Esophagus muscularis mucosa (tissue), 4 donors: ENCODE measurements around the gene AZGP1. TPM values are rescaled to one million over a fixed set of nuclear protein-coding genes. Genes with fewer than 3 reads are reported as not detected.

Experiments
- DNase-seq: peaks from one replicate; pipeline ENCODE4 v3.0.0-alpha.2; 2017; ENCODE audit errors: extremely low spot score
- H3K27ac ChIP-seq, 4 donors: fragments of 200-600 bp; sonication (generic); replicated peaks in 1 of 4; 1 replicate in 3 of 4; 2 replicates in 1 of 4; pipeline ENCODE4 v1.5.1; 2016 to 2019; ENCODE audit warnings: mild to moderate bottlenecking in 1 of 4
- H3K27me3 ChIP-seq, 4 donors: fragments of 200-600 bp; sonication (generic); one replicate each; pipeline versions ENCODE4 v1.5.1 to v1.6.0; 2016 to 2019
- H3K36me3 ChIP-seq, 4 donors: fragments of 200-600 bp; sonication (generic); one replicate each; pipeline ENCODE4 v1.5.1; 2016 to 2019
- H3K4me1 ChIP-seq, 4 donors: fragments of 200-600 bp; sonication (generic); one replicate each; pipeline ENCODE4 v1.5.1; 2016 to 2019
- H3K4me3 ChIP-seq, 4 donors: fragments of 200-600 bp; sonication (generic); 1 replicate in 2 of 4; 2 replicates in 2 of 4; pipeline ENCODE4 v1.5.1; 2016 to 2019; ENCODE audit warnings: mild to moderate bottlenecking in 4 of 4, moderate library complexity in 1 of 4
- H3K9me3 ChIP-seq, 4 donors: fragments of 200-600 bp; sonication (generic); 1 replicate in 3 of 4; 2 replicates in 1 of 4; pipeline ENCODE4 v1.5.1; 2016 to 2019
- CTCF ChIP-seq, 3 experiments: fragments of 200-600 bp in 2 of 3; fragments of 450-650 bp in 1 of 3; sonication (generic) in 2 of 3; IDR thresholded peaks; one replicate each; pipeline ENCODE4 v1.5.1; 2017 to 2019; ENCODE audit warnings: antibody characterized with exemption in 3 of 3, mild to moderate bottlenecking in 2 of 3, moderate library complexity in 1 of 3
- EP300 ChIP-seq: sonication (generic); formaldehyde crosslinking; IDR thresholded peaks from one replicate; pipeline ENCODE4 v1.6.1; 2017; ENCODE audit warnings: antibody characterized with exemption
- POLR2A ChIP-seq: fragments of 450-650 bp; IDR thresholded peaks from one replicate; pipeline ENCODE4 v1.6.1; 2017; ENCODE audit warnings: antibody characterized with exemption, moderate library complexity, mild to moderate bottlenecking, low read depth
- POLR2AphosphoS5 ChIP-seq, 2 donors: sonication (generic); formaldehyde crosslinking; IDR thresholded peaks; one replicate each; pipeline ENCODE4 v1.6.1; 2017; ENCODE audit warnings: antibody characterized with exemption in 2 of 2
- WGBS: methylation state at CpG from one replicate; pipeline ENCODE4 v1.1.5; 2018; 5-methylcytosine and 5-hydroxymethylcytosine counted together
- intact Hi-C: fragments of 100-400 bp; cut with DNase I; formaldehyde crosslinking; loops from one replicate; pipeline ENCODE4 v1.15.1; 2023
- total RNA-seq, 4 donors: library from RNA; depleted of rRNA; stranded (reverse); fragments of >200 nt; gene quantifications; one replicate each; pipeline versions ENCODE4 v1.1.0 to v1.2.1, GENCODE V29; 2016

Gene AZGP1
- total RNA-seq, 4 donors from 2014 or later: 2.5 to 3.4 (median 3.0) TPM

- H3K27ac ChIP-seq: no peak overlapping the region
- H3K27me3 ChIP-seq: no peaks in the 10 kb centered on the region
- intact Hi-C loops: no loop called here
- TF ChIP-seq EP300 (no peak), POLR2AphosphoS5 (IDR thresholded peaks at IDR 0.05) (no peak), POLR2A (no peak), CTCF (IDR thresholded peaks at IDR 0.05) (no peak)
- WGBS: 90% methylated on average over 13 of the region's 13 CpGs
- H3K4me3 ChIP-seq: no peak overlapping the region
- H3K4me1 ChIP-seq: peaks cover 5 to 15% (median 13%) of the 10 kb centered on the region in 4 donors
- H3K9me3 ChIP-seq: no peaks in the 10 kb centered on the region
- H3K36me3 ChIP-seq: no peaks in the 10 kb centered on the region
- no peak for DNase-seq
Measured at GRCh38 chr7:100000239-100000638, 24.4 kb upstream of the AZGP1 start.

- H3K4me3 ChIP-seq: peak overlapping the region; percentile 56 to 63 (median 58)
- H3K4me1 ChIP-seq: peaks cover 11 to 25% (median 23%) of the 10 kb centered on the region in 4 donors
- TF ChIP-seq POLR2AphosphoS5 (IDR thresholded peaks at IDR 0.05) (peak; percentile 31 to 72), POLR2A (no peak), CTCF (IDR thresholded peaks at IDR 0.05) (peak; percentile 20 to 60 (median 29)), EP300 (no peak)
- intact Hi-C loops: loop anchor here (5.0 to 10.0 kb wide), 2 partner anchors 50 to 87 kb away; partner anchors contain the start of genes COPS6, ZNF3 and ZSCAN21
- H3K27ac ChIP-seq: peak overlapping the region; percentile 61 to 79 (median 71)
- no peaks in the 10 kb centered on the region for H3K27me3 ChIP-seq
- 10% methylated on average over 19 of the region's 35 CpGs for WGBS
- H3K9me3 ChIP-seq: no peaks in the 10 kb centered on the region
- no peak for DNase-seq
- no peaks in the 10 kb centered on the region for H3K36me3 ChIP-seq
Measured at GRCh38 chr7:99997545-99998137, 21.8 kb upstream of the AZGP1 start.

GRCh38 chr7:99996755-99997544 lies 21.1 kb upstream of the AZGP1 start:
- H3K27me3 ChIP-seq: no peaks in the 10 kb centered on the region
- H3K36me3 ChIP-seq: no peaks in the 10 kb centered on the region
- 69% methylated on average over 14 of the region's 15 CpGs for WGBS
- TF ChIP-seq POLR2AphosphoS5 (IDR thresholded peaks at IDR 0.05) (no peak), EP300 (no peak), CTCF (IDR thresholded peaks at IDR 0.05) (no peak), POLR2A (no peak)
- H3K4me1 ChIP-seq: peaks cover 12 to 25% (median 23%) of the 10 kb centered on the region in 4 donors
- DNase-seq: no peak
- H3K27ac ChIP-seq: peak overlapping the region; percentile 61 to 79 (median 71)
- intact Hi-C loops: loop anchor here (5.0 to 10.0 kb wide), 2 partner anchors 50 to 88 kb away; partner anchors contain the start of genes COPS6, ZNF3 and ZSCAN21
- peak overlapping the region; percentile 56 to 63 (median 58) for H3K4me3 ChIP-seq
- no peaks in the 10 kb centered on the region for H3K9me3 ChIP-seq

GRCh38 chr7:99994819-99995218 lies 19.0 kb upstream of the AZGP1 start:
- WGBS: 82% methylated on average over 8 of the region's 8 CpGs
- TF ChIP-seq EP300 (no peak), POLR2AphosphoS5 (IDR thresholded peaks at IDR 0.05) (no peak), CTCF (IDR thresholded peaks at IDR 0.05) (no peak), POLR2A (no peak)
- intact Hi-C loops: loop anchor here (5.0 to 10.0 kb wide), 4 partner anchors 52 to 132 kb away; partner anchors contain the start of genes COPS6, MBLAC1, ZNF3 and ZSCAN21

More at GRCh38 chr7:99994819-99995218, 19.0 kb upstream of the AZGP1 start:
- H3K27me3 ChIP-seq: no peaks in the 10 kb centered on the region
- no peak overlapping the region for H3K4me3 ChIP-seq
- H3K4me1 ChIP-seq: peaks cover 19 to 35% (median 33%) of the 10 kb centered on the region in 4 donors
- DNase-seq: no peak
- H3K27ac ChIP-seq: no peak overlapping the region
- no peaks in the 10 kb centered on the region for H3K36me3 ChIP-seq
- H3K9me3 ChIP-seq: no peaks in the 10 kb centered on the region
